Left kidney (tissue), 2 donors: Measurements from ENCODE around the gene STEAP3. TPM values are rescaled to one million over a fixed set of nuclear protein-coding genes. Genes with fewer than 3 reads are reported as not detected.
"Not testable (repeated sequence)": the region's sequence is repeated elsewhere in the genome, so short reads cannot be mapped to it uniquely, and the experiment has no call there.

ENCODE experiments used
- DNase-seq: peaks from one replicate; pipeline ENCODE4 v3.0.0-alpha.2; 2013
- polyA plus RNA-seq: library from polyadenylated mRNA; unstranded; fragments of 120-200 nt; gene quantifications from one replicate; pipeline ENCODE4 v1.2.1, GENCODE V29; 2013; ENCODE audit not compliant: insufficient read length

The STEAP3 gene
- polyA plus RNA-seq, 1 donor: 1.3 TPM

DNA sequence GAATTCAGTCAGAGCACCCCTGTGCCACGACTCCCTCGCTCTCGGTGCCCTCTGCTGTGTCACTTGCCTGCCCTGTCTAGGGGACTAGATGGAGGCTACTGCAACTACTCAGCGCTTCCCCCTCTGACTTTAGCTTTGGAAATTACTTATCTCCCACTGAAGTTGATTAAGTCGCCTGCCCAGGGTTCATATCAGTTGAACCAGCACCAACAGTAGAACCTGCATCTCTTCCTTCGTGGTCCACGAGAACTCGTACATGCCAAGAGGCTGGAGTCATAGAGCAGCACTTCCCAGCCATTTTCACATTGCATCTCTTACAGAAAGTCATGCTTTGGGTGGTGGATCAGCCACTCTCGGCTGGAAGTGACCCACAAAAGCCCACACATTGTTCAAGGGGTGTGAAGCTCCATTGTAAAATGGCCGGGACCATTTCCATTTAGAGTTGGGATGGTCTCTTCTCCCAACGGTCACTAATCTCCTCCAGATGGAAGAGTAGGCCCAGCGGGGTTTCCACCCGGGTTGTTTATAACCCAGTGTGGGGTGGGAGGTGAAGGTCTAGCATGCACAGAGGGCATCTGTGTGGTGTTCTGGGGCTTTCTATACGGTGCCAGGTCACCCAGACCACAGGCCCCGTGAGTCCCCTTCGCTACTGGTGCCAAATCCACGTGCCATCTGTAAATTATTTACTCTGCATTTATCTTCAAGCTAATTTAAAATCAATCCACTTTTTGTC, 38.0 kb downstream of the STEAP3 start:
- no peak for DNase-seq

DNA sequence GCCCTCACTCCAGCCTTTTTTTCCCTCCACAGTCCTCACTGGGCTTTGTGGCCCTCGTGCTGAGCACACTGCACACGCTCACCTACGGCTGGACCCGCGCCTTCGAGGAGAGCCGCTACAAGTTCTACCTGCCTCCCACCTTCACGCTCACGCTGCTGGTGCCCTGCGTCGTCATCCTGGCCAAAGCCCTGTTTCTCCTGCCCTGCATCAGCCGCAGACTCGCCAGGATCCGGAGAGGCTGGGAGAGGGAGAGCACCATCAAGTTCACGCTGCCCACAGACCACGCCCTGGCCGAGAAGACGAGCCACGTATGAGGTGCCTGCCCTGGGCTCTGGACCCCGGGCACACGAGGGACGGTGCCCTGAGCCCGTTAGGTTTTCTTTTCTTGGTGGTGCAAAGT, 39.4 kb downstream of the STEAP3 start:
- DNase-seq: no peak

DNA sequence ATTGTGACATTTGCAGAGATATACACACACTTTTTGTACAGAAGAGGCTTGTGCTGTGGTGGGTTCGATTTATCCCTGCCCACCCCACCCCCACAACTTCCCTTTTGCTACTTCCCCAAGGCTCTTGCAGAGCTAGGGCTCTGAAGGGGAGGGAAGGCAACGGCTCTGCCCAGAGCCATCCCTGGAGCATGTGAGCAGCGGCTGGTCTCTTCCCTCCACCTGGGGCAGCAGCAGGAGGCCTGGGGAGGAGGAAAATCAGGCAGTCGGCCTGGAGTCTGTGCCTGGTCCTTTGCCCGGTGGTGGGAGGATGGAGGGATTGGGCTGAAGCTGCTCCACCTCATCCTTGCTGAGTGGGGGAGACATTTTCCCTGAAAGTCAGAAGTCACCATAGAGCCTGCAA, 40.0 kb downstream of the STEAP3 start:
- DNase-seq: no peak

DNA sequence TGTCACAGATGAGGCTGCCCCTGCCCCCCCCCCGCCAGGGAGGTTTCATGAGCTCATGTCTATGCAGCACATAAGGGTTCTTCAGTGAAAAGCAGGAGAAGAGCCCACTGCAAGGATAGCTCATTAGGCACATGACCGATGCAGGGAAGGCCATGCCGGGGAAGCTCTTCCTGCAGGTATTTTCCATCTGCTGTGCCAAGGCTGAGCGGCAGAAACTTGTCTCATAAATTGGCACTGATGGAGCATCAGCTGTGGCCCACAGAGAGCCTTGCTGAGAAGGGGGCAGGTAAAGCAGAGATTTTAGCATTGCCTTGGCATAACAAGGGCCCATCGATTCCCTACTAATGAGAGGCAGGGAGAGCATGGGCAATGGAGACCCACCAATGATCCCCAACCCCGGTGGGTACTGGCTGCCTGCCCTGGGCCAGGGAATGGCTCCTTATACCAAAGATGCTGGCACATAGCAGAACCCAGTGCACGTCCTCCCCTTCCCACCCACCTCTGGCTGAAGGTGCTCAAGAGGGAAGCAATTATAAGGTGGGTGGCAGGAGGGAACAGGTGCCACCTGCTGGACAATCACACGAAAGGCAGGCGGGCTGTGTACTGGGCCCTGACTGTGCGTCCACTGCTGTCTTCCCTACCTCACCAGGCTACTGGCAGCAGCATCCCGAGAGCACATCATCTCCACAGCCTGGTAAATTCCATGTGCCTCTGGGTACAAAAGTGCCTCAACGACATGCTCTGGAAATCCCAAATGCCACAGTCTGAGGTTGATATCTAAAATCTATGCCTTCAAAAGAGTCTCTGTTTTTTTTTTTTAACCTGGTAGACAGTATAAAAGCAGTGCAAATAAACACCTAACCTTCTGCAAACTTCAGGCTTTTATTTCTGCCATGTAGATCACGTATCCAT, 41.4 kb downstream of the STEAP3 start:
- peak; percentile 32 for DNase-seq

DNA sequence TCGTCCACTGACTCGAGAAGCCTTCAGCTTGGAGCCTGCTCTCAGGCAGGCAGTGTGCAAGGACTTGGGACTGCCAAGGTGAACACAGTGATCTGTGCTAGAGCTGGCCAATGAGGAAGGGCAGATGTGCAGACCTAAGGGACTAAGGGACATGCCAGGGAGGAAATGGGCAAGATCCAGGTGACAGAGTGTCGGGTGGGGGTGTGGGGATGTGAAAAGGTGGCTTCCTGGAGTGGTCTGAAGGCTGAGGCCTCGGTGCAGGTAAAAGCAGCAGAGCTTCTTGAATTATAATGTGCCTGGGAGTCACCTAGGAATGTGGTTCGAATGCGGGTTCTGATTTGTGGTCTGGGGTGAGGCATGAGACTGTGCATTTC, 42.0 kb downstream of the STEAP3 start:
- DNase-seq: no peak

DNA sequence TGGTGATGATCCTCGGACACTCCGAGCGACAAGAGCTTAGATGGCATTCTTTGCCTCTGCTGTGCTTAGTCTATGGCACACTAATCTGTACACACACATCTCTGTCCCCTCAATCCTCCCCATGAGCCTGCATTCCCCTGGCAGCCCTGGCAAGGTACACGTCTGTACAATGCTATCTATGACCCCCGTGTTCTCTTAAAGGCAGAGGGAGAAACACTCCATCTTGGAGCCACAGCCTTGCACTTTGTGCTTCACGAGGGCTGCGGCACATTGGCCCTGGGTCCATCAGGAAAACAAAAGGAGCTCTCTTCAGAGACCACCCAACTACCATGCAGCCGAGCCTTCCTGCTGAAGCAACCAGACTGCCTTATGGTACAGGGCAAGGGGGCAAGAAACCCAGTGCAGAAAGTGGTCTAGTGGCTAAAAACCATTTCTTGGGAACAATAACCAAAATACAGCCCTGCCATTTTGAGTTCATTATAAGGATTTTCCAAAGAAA, 42.5 kb downstream of the STEAP3 start:
- no peak for DNase-seq

DNA sequence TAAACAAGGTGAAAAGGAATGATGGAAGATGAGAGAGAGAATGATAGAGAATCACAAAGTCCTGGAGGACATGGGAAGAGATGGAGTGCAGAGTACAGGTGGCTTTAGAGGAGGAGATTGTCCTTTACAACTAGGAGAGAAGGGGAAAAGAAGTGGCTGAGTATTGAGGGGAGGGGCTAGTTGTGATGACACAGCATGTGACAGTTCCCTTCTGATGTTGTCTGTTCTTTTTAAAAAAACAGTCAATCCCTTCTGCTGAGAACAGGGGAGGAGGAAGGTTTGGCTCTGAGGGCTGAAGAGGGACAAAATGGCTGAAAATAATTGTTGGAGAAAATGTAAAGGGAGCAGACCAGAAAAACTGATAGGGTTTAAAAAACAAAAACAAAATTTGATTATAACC, 44.0 kb downstream of the STEAP3 start:
- no peak for DNase-seq

DNA sequence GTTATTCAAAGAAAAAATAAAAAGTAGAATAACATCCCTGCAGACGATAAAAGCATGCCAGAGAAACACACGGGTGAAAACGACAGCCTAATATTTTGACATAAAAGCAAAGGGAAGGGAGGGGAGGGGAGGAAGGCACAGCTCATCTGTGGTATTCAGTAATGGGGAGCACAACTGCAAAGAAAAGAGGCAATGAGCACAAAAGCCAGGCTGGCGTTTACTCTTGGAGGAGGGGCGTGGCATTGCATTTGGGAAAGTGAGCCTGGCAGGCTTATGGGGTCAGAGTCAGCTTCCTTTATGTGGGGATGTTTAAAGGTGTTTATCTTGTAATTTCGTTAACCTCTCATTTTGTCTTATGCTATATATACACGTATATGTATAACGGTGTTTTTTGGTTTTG, 53.2 kb downstream of the STEAP3 start:
- DNase-seq: no peak

DNA sequence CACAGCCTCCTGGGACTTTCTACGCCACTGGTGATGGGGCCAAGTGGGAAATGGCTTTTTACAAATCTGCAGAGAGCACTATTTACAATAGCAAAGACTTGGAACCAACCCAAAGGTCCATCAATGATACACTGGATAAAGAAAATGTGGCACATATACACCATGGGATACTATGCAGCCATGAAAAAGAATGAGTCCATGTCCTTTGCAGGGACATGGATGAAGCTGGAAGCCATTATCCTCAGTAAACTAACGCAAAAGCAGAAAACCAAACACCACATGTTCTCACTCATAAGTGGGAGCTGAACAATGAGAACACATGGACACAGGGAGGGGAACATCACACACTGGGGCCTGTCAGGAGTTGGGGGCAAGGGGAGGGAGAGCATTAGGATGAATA, 54.8 kb downstream of the STEAP3 start:
- DNase-seq: not testable (repeated sequence)

DNA sequence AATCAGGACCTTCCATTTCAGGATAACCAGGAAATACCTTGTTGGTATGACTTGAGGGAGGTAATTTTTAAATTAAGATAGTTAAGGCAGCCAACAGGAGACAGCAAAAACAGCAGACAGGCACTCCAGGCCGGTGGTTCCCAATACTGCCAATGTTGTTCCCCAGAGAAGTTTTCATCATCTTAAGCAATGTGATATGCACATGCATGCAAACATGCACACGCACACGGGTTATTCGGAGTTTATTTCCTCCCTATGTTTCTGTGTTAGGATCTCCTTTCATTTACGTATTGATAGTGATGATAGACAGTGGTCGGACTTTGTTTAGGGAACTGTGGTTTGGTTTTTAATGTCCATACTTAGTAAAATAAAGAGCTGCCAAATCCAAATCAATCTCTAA, 55.3 kb downstream of the STEAP3 start:
- DNase-seq: no peak

DNA sequence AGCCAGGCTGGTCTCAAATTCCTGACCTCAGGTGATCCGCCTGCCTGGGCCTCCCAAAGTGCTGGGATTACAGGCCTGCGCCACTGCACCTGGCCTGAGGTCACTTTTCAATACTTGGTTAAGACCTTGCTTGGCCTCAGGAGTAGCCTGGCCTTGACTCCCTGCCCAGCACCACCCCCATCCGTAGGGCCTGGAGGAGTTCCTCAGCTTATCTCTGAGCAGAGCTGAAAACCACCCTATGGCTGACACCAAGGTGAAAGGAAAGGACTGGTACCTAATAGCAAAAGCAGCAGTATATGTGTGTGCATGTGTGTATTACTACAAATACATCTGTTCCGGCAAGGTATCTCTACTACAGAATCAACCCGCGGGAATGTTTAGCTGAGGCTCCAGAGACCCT, 56.0 kb downstream of the STEAP3 start:
- DNase-seq: no peak

DNA sequence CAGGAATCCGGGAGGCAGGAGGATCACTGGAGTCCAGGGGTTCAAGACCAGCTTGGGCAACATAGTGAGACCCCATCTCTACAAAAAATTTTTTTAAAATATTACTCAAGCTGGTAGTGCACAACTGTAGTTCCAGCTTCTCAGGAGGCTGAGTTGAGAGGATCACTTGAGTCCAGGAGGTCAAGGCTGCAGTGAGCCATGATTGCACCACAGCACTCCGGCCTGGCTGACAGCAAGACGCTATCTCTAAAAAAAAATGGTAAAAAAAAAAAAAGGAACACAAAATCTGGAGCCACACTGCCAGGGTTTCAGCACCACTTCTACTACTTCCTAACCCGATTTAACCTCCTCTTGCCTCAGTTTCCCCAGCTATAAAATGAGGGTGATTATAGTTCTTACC, 57.0 kb downstream of the STEAP3 start:
- no peak for DNase-seq

DNA sequence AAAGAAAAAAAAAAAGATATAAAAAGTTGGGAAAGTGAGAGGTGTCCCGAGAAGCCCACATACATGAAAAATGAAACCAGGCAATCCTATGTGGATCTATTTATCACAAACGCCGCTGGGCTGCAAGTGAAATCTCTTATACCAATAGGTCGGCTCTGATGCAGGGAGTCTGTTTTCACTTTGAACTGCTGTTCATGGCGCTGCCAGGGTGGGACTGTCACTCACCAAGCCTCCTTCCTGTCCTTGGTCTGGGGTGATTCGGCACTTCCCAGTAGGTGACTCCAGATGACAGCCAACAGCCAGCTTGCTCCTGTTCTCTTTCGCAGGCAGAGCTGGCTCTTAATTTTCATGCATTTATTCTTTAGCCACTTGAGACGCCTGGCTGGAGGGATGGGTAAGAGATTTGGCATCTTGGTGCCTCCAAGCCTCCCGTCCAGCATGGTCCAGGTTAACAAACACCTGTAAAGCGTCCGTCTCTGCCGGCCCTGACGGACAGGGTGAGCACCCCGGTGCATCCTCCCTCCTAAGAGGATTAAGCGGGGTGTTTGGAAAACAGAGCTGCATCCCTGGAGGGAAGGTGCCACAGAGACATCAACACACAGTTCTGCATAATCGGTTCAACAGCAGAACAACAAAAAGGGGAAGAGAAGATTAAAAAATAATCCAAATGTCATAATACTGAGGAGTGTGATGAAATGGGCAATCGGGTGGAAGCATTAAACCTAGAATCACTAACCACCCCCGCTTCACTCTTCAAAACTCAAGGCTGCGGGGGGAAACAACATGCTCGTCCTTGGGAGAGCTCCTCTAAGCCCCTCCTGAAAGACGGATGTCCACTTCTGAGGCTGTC, 58.7 kb downstream of the STEAP3 start:
- no peak for DNase-seq

DNA sequence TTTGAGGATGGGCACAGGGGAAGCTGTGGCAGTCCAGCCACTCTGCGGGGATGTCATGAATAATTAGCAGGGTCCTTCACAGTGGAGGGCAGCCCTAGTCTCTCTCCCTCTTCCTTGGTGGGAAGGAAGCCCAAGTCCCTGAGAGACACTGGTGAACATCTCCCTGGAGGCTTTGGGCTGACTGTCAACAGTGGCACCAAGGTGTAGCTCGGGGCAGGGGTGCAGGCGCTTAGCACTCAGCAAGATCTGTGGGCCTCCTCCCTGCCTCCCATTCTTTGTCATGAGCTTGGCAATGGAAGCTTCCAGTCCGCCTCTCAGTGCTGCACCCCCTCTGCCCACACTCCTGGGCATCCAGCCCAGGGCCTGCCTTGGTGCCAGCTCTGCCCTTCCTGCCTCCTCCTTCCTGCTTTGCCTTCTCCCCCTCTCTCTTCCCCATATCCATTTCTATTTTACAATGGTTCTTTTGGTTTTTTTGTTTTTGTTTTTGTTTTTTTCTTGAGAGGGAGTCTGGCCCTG, 59.4 kb downstream of the STEAP3 start:
- DNase-seq: no peak

DNA sequence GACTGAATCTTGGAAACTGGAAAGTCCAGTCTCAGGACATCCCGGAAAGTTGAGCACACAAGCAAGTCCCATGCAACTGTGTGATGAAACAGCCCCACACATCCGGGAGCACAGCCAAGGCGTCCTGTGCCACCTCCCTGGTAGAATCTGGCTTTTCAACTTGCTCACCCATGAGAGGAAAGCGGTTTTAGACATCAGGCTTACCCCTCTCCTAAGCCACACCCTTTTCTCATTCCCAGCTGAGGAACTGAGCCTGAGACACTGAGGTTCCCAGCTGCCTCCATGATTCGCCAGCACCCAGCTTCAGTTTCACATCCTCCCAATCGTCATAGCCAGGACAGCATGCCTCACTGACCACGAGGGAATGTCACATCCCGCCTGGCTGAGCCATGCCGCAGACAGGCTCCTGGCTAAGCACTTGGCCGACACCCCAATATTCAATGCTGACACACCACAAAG, 60.3 kb downstream of the STEAP3 start:
- DNase-seq: no peak

DNA sequence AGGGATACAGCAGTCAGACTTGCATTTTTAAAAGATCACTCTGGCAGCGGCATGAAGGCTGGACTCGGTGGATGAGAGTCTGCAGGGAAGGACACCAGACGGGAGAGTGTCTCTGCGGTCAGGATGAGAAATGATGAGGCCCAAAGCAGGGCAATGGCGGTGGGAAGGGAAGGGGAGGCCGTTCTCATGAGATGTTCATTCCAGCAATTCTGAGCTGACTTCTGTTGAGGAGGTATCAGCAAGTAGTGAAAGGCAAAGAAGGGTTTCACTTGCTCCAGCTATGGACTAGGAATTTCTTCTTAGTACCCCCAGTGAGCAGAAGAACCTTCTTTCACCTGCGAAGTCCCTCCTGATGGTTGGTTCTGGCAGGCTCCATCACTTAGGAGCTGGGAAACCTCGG, 63.0 kb downstream of the STEAP3 start:
- DNase-seq: no peak

DNA sequence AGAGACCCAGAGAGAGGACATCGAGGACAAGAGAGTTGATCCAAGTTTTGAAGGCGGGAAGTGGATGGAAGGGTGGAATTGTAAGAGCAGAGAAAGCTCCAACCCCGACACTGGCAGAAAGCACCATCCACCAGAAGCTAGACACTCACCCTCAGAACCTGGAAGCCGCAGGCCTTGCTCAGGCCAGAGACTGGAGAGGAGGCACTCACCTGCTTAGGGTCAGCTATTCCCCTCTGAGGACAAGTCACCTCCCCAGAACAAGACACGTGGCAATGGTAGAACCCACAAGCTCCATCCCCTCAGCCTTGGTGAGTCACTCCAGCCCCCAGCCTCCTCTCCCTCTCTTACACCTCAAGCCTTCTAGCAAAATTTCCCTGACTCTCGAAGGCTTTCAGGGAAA, 64.9 kb downstream of the STEAP3 start:
- DNase-seq: no peak

DNA sequence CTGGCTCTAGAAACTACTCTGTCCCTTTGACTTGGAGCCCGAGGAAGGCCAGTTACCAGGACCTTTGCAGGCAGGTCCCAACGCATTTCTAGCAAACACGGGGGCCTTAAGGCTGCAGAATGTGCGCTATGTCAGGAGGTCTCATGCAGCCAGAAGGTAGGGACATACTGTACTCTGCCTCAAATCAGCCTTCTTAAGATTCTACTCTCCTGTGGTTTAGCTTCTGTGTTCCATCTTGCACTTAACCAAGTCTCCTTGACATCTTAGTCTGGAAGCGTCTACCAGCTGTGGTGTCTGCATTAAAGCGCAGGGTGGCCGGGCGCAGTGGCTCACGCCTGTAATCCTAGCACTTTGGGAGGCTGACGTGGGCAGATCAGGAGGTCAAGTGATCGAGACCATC, 65.5 kb downstream of the STEAP3 start:
- no peak for DNase-seq

DNA sequence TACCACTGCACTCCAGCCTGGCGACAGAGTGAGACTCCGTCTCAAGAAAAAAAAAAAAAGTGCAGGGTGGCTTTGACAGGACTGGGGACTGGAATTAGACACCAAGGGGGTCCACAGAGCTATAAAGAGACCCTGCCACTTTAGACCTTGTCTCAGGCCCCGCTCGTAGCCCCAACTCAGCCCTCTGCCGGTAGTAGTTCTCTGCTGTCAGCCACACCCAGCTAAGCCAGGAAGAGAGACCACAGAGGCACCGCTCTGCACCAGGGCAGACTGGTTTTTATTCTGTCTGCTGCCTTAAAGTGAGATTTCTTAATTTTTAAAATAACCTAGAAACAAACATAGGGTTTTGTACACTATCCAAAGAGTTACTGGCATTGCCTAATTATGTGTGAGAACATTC, 66.0 kb downstream of the STEAP3 start:
- DNase-seq: no peak

DNA sequence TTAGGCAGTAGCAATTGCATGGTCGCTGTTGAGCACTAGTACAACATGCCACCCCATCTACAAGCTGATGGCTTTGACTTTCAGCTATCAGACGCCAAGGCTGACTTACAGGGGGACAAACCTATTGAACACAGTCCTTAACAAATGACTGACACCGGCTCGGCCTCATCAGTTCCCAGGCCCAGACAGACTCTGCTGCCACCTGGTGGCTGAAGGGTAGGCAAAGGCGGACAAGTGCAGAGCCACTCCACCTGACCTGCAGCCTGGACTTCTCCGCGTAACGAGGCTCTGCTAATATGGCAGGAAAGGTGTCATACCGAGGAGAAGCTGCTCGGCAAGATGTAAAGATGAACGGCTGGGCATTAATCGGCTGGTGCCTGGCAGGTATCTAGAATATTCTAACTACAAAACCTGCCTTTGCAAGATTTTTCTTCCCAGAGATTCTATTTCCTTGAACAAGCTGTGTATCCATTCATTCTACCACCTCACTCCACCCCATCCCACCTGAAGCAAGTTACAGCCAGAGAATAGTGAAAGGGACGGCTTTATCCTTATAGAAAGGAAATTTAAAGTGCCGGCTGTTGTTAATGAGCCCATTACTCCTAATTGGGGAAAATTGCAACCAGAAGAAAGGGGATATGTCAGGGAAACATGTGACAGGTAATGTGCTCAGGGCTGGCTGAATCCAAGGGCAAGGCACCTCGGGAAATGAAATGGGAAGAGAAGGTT, 67.4 kb downstream of the STEAP3 start:
- DNase-seq: peak; percentile 36

DNA sequence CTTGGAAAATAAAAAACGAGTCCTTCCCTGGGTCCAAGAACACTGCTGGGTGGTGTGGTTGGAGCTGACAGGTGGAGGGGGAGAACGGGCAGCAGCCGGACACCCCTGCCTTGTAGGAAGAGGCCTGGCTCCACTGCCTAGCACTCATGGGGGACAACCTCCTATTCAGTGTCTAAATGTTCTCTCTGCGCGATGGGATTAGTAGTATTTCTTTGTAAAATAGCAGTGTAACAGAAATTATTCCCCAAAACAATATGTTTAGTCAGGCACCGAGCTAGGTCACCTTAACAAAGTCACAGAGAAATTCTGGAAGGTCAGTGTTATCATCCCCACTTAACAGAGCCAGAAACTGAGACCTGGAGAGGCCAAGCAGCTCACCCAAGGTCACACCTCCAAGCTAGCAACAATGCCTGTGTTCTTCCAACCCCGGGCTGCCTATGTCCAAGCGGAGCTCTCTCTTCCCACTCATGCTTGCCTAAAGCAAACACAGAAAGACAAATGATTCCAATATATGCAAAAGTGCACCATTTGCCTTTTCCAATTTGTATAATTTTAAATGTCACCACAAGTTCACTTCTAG, 68.0 kb downstream of the STEAP3 start:
- no peak for DNase-seq
